ENCODE data around the gene UBE2L6. TPM values are rescaled to one million over a fixed set of nuclear protein-coding genes. Genes with fewer than 3 reads are reported as not detected.

The UBE2L6 gene
- total RNA-seq = 64.8 and 65.7 TPM in 2 replicates

GRCh38 chr11:57567515-57568329 lies at the start of gene UBE2L6:
TSS of gene UBE2L6 (minus strand) at chr11:57567672. CDS start at chr11:57567611, 61 bp downstream.

DNA sequence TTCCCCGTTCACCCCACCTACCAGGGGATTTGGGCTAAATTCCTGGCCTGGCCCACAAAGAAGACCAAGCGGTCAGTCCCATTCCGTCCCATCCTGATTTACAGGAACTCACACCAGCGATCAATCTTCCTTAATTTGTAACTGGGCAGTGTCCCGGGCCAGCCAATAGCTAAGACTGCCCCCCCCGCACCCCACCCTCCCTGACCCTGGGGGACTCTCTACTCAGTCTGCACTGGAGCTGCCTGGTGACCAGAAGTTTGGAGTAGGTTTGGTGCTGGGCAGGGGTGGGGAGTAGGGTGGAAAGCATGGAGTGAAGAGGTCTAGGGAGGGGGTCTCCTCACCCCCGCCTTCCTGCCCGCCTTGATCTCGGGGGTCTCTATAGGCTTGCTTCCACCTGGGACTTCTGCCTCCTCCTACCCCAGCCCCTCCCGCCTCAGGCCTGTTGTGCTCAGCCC lies 30.0 kb upstream of the UBE2L6 start, which contains the start of gene SERPING1:
SERPING1 (plus strand) TSS at position 225 of the 455 bp plus-strand sequence. CDS start 586 bp downstream, outside the sequence.

GRCh38 chr11:57536947-57537619 lies 30.4 kb downstream of the UBE2L6 start, which contains the start of gene SMTNL1:
TSS of gene SMTNL1 (plus strand) at chr11:57537595. CDS start at chr11:57542643, 5,048 bp downstream.

GRCh38 chr11:57530596-57531507 lies 36.6 kb downstream of the UBE2L6 start, which contains the start of gene TIMM10:
TSS of gene TIMM10 (minus strand) at chr11:57530754. CDS start at chr11:57530189, 565 bp downstream.

DNA sequence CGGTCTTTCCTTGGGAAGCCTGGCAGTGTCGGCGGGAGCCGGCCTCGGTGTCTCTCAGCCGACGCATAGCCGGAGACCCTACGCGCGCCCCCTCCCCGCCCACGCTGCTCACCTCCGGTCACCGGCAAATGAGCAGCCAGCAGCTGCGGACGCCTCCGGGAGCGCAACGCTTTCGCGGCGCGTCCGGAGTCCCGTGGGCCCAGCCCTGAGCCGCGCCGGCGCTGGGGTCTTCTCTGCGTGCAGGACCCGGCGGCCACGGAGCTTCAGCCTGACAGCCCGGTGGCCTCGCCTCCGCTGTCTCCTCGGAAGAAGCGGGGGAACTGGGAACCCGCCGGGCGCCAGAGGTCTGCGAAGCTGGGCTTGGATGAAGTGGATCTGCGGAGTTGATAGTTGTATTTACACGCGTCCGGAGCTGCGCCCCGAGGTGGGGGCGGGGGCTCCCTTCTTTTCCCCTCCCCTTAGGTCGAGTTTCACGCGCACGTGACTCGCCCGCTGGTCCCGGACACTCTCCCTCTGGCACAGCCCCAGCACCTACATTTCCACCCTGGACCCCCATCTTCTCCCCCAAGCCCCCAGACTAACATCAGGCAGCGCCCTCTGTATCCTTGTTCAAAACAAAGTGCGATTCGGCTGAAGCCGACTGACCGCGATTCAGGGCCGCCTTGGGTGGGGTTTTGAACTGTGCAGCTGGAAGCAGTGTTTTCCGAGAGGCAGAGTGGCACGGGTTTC lies 52.0 kb downstream of the UBE2L6 start, which contains the start of gene SLC43A1:
SLC43A1 (minus strand) TSS at position 371 of the 729 bp plus-strand sequence. CDS start 1,591 bp downstream, outside the sequence.

Small RNA genes lying within 50 kb of the gene (small RNA-seq; reads per million reads assigned to genes)
- gene RN7SL605P = not detected

Other genes starting within 250 kb of the UBE2L6 start
- 189 and 200 TPM in 2 replicates for gene TNKS1BP1, start 242.7 kb downstream of the UBE2L6 start, total RNA-seq
- 56.8 and 58.1 TPM in 2 replicates for gene SSRP1, start 231.8 kb downstream of the UBE2L6 start, total RNA-seq
- not detected in 2 replicates for gene P2RX3, start 229.3 kb downstream of the UBE2L6 start, total RNA-seq
- not detected in 2 replicates for gene PRG3, start 186.5 kb downstream of the UBE2L6 start, total RNA-seq
- gene PRG2, start 177.0 kb downstream of the UBE2L6 start, total RNA-seq = not detected in 2 replicates
- gene SLC43A3, start 140.6 kb downstream of the UBE2L6 start, total RNA-seq = 32.4 and 54.8 TPM in 2 replicates
- 0.12 and 0.49 TPM in 2 replicates for gene RTN4RL2, start 107.1 kb downstream of the UBE2L6 start, total RNA-seq
- 12.9 and 19.1 TPM in 2 replicates for gene SLC43A1, start 52.0 kb downstream of the UBE2L6 start, total RNA-seq
- 10.5 and 12.3 TPM in 2 replicates for gene TIMM10, start 36.9 kb downstream of the UBE2L6 start, total RNA-seq
- not detected in 2 replicates for gene SMTNL1, start 30.1 kb downstream of the UBE2L6 start, total RNA-seq
- gene SERPING1, start 30.0 kb upstream of the UBE2L6 start, total RNA-seq = 22.2 and 24.5 TPM in 2 replicates
- 0.73 and 0.97 TPM in 2 replicates for gene YPEL4, start 82.2 kb upstream of the UBE2L6 start, total RNA-seq
- gene CLP1, start 90.1 kb upstream of the UBE2L6 start, total RNA-seq = 13.8 and 17.5 TPM in 2 replicates
- gene ZDHHC5, start 100.4 kb upstream of the UBE2L6 start, total RNA-seq = 53.9 and 57.3 TPM in 2 replicates
- 10.2 and 10.9 TPM in 2 replicates for gene MED19, start 144.5 kb upstream of the UBE2L6 start, total RNA-seq
- 41.4 and 48.2 TPM in 2 replicates for gene TMX2, start 144.9 kb upstream of the UBE2L6 start, total RNA-seq
- gene SELENOH, start 173.8 kb upstream of the UBE2L6 start, total RNA-seq = 46.9 and 57.4 TPM in 2 replicates
- not detected in 2 replicates for gene BTBD18, start 184.1 kb upstream of the UBE2L6 start, total RNA-seq
- gene CTNND1, start 194.1 kb upstream of the UBE2L6 start, total RNA-seq = 130 and 142 TPM in 2 replicates

Data from hair follicle dermal papilla cell (primary cell).